ENCODE results near the gene DENND1A.

DENND1A gene

DNA sequence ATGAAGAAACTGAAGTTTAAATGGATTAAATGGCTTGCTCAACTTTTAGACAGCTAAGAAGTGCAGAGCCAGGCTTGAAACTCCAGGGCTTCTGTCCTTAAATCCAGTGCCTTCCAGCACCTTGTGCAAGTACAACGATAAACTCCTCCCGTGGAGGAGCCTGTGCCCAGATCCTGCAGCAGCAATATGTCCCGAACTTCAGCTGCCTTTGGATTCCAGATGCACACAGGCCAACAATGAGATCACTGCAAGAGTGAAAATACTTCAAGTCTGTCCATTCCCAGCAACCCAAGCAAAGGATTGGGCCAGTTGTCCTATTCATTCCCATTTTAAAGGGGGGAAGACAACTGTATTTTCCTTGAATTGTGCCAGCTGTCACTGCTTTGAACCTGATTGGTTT is 374.3 kb downstream of the DENND1A start:
- no peak for DNase-seq

DNA sequence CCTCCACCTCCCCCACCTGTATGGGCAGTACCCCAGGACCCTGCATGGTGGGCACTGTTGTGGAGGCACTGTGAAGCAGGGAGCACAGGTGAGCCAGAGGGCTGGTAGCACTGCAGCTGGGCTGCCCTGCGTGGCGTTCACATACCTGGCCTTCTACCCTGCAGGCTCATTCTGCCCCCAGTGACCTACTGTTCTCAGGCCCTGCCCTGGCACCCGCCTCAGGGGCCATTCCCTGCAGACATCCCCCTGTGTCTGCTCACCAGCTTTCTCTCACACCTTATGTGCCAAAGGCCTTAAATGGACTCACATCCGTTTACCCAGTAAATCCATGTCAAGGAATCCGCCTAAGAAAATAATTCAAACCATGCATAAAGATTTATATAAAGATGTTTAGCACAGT is 377.4 kb downstream of the DENND1A start:
- DNase-seq, result no peak

DNA sequence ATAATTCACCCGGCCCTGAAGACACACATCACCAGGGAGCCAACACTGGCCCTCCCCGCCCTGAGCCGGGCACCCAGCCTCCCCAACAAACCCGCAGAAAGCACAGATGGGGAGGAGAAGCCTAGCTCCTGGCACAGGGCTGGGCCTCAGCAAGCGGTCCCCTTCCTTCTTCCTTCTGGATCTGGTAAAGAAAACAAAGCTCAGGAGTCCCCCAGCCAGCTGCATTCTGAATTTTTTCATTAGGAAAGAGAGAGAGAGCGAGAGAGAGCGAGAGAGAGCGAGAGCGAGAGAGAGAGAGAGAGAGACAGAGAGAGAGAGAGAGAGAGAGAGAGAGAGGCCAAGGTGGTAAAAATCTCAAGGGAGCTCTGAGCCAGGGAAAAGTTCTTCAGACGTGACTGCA is 378.2 kb downstream of the DENND1A start:
- DNase-seq, result no peak

DNA sequence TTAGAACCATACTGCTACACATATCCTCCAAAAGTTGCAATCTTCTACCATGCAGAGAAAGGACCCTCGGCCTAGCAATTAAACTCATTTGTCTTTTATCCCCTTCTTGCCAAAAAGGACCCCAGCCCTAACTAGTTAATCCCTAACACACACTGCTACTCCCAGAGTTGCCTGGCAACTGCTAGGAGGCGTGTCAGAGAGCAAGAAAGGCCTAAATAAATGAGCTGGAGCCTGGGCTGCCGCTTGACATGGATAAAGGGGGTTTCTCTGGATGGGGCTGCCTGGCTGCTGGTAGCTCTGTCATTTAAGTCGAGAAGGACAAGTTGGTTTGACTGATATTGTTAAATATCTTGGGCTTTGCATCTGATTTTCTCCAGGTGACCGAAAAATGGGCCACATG is 379.1 kb downstream of the DENND1A start:
- DNase-seq, result no peak

DNA sequence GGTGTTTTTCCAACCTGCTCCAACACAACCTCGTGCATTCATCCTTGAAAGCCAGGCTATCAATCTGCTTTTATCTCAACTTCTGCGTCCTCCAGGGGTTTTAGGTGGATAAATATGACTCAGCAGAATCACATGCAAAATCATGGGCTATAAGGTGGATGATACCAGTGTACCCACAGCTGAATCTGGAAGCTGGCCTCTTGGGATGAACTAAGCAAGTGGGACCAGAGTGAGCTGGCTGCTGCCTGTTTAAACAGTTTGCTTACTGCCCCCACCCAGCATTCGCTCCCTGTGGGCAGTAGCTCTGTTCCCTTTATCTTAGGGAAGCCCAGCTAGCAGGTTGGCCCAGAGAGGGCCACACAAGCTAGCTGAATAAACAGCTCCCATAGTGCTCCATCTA is 379.9 kb downstream of the DENND1A start:
- no peak for DNase-seq

DNA sequence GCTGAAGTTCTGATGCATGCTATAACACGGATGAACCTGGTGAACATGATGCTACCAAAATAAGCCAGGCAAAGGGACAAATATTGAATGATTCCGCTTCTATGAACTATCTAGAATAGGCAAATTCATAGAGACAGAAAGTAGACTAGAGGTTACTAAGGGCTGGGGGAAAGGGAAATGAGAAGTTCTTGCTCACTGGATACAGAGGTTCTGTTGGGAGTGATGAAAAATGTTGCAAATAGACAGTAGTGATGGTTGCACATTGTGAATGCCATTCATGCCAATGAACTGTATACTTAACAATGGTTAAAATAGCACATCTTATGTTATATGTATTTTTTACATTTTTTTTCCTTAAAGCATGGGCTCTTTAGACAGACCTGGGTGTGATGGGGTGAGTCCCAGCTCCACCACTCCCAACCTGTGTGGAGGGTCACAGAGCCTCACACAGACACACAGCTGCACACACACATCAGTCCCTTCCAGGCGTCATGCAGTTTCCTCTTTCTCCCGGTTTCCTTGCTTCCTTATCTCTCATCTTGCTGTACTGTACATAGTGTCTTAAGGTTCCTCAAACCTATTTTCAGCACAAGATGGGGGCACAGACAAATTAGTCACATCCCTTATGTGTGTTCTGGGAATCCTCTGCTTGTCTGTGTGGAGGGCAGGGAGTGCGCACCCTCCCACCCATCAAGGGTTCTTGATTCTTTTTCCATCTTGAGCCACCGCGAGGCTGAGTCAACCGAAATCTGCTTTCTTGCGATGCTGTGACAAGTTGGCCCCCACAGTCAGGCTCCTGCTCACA is 381.0 kb downstream of the DENND1A start:
- no peak for DNase-seq

DNA sequence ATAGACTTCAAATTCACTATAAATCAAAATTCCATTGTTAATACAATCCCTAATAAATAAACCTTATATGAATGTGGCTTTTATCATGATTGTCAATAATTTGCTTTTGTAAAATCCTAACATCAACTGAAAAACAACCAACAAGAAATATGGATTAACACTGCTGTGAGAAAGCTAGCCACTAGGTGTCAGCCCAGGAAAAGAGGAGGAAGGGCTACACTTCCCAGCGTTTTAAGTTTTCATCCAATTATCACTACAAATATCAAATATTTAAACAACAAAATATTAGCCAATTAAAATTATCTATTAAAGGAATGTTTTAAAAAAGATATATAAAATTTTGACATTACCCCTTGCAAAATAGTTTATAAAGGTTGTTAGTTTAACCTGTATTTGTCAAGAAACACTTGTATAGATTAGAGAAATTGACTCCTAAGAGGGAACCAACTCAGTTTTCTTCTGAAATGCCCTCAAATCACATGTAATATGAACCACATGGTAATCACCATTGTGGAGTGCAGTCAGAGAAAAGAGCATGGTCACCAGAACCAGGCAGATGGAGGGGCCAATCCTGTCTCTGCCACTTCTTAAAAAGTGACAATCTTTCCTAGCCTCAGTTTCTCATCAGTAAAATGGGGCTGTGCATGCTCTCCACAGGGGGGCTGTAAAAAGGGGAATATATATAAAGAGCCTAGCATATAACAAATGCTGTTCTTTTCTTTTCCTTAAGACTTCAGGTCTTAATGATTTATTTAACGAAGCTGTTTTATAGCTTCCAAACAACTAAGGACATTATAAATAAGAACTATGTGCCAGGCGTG is 385.7 kb downstream of the DENND1A start:
- DNase-seq, result no peak

DNA sequence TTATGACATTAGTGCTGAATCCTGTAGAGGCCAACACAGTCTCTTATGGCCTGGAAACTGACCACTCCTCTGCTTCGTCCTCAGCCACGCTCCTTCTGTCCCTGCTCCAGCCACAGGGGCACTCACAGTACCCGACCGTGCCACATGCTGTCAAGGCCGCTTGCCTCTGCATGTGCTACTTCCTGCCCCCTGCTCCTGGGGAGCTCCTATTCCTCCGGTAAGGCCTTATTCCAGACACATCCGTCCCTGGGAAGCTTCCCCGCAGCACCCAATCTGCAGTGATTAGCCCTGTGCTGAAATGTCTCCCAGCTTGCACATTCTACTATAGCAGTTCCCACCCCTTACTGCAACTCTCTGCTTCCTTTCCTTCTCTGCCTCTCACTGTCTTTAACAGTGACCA is 386.4 kb downstream of the DENND1A start:
- DNase-seq, result no peak

DNA sequence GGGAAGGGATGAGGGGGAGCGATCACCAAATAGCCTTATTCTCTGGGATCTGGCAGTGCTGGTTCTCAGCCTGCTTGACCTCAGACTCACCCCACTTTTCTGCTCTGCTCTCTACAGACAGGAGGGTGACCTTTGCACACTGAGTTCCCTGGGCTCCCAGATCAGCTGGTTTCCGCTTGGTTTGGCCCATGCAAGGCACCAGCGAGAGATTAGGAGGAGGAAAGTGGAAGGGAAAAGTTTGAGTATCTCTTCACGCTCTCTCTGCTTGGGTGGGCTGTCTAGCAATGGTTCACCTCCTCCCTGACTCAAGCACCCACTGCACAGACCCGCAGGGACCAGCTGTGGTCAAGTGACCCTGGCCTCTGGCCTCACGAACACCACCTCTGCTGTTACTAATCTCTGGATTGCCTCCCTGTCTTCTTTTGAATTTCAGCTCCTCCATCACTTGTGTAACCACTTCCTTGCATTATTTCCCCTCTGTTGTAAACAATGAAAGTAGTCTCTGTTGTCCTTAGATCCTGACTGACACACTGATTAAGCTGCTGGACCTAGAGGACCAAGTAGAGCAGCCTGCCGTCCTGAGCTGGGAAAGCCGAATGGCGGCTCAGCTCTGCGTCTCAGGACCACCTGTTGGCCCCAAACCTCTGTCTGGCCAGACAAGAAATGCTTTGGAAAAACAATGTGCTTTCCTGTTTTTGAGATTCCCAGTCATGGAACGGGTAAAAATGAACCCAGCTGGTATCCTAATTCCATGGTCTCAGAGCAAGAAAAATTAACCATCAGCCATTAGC is 387.3 kb downstream of the DENND1A start:
- no peak for DNase-seq

DNA sequence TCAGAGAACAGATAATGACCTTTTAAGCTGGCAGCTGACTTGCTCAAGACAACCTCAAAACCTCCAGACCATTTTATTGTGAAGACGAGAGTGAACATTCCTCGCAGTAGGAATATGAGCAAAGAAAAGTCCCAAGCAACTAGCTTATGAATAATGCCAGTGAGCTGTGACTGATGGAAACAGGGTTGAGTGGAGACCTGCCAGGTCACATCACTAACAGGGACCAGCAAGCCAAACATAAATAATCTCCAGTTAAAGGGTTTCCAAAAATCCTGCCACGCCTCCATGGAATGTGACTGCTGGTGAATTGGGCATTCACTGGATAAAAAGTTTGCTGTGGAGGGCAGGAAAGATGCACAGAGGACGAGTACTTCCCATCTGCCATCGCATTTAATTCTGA is 388.5 kb downstream of the DENND1A start:
- no peak for DNase-seq

DNA sequence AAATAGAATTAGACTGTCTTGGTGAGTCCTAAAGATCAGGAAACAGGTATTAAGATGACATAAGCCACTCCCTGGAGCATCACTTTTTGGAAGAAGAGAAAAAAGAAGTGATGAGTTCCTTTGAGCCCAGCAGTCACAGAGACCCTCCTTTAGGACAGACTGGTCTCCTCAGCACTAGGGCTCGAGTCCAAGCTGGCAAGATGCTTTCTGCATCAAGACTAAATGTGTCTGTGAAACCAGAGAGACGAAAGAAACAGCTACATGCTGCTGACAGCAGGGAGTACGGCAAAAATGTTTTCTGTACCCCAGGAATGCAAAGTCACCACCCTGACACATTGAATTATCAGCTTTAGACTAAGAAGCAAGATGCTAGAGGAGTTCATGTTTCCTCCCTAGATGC is 389.5 kb downstream of the DENND1A start:
- no peak for DNase-seq

DNA sequence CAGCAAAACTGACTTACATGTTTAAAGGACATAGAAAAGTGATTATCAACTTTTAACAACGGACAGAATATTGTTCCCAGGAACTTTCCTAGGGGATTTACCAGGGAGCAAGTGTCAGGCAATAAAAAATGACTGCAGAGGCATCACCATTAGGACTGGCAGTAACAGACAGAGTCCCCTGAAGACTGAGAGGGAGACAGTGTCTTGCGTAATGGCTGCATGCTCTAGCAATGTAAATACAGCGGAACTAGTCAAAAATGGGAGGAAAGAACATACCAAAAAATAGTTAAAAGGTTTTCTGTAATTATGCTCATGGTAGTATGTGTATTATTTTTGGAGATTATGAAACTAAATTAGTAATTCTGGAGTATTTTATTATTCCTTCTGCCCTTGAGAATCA is 392.1 kb downstream of the DENND1A start:
- DNase-seq, result no peak

DNA sequence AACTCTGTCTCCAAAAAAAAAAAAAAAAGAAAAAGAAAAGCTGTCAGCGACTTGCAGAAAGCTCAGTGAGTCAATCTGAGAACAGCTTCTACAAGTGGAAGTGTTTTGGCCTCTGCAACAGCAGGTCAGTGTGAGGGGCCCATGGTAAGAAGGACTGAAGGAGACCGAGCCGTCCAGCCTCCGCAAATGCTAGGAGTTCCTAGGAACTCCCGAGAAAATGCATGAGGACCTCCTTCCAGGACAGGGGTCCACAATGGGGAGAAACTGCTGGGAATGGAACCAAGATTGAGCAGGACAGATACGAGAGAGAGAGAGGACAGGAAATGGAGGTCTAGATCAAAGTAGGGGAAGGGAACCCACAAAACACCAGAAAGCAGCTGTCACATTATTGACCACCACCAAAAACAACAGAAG is 393.5 kb downstream of the DENND1A start:
- DNase-seq, result no peak

DNA sequence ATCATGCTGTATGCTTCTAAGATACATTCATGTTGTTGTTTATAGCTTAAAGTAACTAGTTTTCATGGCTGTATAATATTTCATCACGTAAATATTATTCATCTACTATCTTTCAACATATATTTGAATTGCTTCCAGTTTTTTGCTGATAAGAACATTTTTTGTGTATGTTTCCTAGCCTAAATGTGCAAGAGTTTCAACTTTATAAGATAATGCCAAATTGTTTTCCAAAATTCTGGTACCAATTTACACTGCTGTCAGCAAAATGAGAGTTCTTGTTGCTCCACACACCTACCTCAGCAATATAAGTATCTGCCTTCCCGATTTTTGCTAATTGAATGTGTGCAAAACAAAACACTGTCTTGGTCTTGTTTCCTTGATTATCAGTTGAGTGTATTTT is 395.6 kb downstream of the DENND1A start:
- no peak for DNase-seq

DNA sequence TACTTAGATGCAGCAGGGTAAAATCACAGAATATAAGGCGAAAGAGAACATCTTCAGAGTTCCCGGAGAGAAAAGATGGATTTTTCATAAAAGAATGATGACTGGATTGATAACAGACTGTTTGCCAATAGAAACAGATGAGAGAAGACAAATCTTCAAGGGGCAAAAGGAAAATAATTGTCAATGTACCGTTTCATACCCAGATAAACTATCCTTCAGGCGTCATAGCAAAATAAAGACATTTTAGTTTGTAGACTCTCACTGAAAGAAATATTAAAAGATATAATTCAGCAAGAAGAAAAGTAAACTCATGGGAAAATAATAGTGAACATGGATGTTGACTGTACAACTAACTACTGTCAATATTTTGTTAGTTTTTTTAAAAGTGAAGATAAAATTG is 399.7 kb downstream of the DENND1A start:
- no peak for DNase-seq

DNA sequence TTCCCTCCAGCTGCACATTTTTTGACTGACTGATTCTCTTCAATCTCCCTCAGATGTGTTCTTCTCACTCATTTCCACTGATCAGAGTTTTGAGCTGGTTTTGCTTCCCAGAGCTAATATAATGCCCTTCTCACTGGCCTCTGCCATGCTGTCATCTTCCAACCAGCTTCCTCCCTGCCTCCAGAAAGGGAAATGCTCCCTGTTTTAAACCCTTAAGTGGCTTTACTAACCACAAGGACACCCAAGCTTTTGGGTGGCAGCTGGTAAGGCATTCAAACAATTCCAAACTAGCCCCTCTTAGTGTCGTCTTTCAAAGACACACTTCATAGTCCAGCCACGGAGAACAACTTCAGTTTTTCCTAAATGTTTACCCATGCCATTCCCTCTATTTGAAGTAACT is 401.4 kb downstream of the DENND1A start:
- no peak for DNase-seq

DNA sequence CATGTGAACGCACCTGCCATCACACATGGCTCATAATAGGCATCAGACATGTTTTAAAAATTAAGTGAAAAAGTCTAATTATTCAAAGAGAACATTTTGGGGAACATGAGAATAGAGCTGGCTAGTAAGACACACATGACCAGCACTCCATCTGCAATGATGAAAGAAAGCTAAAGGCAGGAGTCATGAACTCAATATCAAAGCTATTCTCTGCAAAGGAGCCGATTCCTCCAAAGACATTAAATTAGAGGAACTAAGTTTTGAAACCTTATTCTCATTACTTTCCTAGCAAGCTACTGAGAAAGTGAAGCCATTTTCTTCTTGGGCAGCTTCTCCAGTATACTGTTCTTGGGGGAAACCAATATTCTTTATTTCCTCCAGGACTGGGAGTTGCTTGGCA is 401.9 kb downstream of the DENND1A start:
- no peak for DNase-seq

DNA sequence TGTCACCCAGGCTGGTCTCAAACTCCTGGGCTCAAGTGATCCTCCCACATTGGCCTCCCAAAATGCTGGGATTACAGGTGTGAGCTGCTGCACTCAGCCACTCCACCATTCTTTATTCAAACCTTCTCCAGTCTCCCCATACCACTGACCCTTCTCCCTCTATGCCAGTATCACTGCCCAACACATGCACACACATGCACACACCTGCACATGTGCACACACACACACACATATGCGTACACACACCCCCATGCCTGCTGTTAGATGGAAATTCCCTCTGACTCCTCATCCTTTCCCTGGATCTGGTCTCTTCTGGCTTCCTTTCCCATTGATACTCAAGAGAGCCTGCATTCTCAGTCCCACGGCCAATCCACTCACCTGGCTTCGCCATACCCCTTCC is 404.0 kb downstream of the DENND1A start:
- no peak for DNase-seq

DNA sequence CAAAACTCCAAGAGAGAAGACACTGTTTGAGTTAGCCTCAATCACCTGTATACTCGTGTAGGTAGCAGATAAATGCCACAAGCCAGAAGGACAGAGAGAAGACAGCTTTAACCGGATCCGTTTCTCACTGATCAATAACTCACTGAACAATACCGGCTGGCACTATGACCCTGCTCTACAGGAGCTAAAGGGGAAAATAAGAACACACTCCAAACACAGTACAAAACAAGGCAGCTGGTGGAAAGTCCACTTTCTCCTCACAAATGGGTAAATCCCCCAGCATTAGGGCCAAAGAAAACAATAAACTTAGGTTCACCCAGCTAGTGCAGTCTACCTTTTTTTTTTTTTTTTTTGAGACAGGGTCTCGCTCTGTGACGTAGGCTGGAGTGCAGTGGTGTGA is 404.5 kb downstream of the DENND1A start:
- no peak for DNase-seq

DNA sequence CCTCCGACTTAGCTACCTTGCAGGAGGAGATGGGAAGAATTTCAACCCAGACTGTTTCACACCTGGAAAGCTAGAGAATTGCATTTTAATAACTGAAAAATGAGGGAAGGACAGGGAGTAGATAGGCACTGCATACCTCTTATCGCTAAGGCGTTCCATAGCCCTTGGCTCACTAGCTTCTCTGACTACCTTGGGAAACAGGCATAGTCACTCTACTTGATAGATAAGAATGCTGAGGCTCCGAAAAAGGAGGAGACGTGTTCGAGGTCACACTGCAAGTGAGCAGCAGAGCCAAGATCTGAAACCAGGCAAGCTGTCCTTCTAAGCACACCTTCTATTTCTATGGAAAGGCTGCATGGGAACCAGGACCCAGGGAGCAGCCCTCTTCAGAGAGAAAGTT is 405.1 kb downstream of the DENND1A start:
- DNase-seq, result no peak

DNA sequence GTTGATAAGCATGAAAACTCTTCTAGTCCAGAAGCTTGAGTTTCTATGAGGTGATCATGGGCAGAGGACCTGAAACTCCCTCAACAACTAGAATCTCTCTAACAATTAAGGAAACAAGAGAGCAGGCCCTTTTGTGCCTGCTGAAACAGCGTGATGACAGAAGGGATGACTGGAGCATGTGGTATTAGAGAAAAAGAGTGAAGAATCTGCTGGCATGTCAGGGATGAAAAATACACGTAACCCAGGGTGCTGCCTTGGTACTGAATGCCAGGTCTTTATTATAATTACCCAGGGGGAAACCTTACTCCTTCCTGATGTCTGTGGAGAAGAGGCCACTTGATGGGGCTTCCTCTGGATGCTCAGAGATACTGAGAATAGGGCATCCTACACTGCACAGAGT is 406.1 kb downstream of the DENND1A start:
- no peak for DNase-seq

DNA sequence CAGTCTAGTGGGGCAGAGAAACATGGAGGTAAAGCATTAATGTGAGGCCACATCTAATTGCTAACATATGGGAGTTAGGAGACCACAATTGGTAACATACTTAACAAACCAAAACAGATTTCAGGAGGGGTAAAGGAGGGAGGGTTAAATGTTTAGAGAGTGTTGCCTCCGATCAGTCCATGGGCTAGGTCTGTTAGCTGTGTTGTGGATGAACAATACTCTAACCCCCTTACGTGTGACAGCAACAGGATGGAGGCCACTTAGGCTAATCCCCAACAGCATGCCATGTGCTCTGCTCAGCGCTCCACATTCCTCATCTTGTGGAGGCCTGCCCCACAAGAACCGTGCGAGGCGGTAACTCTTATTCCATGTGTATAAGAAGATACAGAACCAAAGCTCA is 406.9 kb downstream of the DENND1A start:
- no peak for DNase-seq

DNA sequence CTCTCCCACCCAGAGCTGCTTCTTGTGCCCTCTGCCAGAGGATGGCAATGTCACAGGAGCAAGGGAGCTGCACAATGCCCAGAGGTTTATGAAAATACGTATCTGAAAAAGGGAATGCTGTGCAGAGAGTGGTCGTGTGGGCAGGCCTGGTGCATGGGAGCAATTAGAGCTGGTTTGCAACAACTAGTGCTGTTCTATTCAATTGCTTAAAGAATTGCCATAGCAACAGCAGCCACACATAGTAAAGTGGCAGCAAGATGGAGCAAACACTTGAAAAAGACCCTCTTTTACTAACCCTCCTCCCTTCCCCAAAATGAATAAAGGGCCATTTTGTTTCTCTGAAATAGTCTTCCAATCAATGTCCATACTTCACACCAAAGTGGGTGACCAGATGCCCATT is 407.7 kb downstream of the DENND1A start:
- no peak for DNase-seq

DNA sequence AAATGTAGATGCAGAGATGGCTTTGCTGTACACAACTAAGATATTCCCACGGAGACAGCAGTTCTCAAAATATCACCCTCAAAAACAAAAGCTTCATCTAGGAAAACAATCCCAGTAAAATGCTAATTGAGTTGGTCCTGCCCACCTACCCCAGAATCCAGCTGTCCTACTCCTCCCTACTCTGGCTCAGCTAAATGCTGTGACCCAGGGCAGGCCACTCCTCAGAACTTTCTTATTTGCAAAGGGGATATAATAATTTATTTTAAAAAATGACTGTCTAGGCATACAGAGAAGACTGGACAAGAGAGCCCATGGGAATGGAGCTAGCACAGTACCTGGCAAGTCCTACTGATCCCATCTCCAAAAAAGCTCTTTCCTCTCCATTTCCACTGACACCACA is 411.6 kb downstream of the DENND1A start:
- DNase-seq, result no peak

Data from NCI-H1048 (cell line).